HEK293 (cell line): ENCODE data around the gene SPRN.

Experiments used
- BCL11B ChIP-seq: fragments of 450-650 bp; formaldehyde crosslinking; IDR thresholded peaks from 2 replicates; pipeline ENCODE4 v1.5.1; 2016; ENCODE audit warnings: low read depth, missing biosample characterization, missing genetic modification characterization
- EGR2 ChIP-seq: fragments of 450-650 bp; formaldehyde crosslinking; IDR thresholded peaks from 2 replicates; pipeline ENCODE4 v1.5.1; 2016; ENCODE audit warnings: low read depth, missing biosample characterization, missing genetic modification characterization
- GLIS2 ChIP-seq: fragments of 450-650 bp; formaldehyde crosslinking; IDR thresholded peaks from 2 replicates; pipeline ENCODE4 v1.5.1; 2016; ENCODE audit warnings: missing biosample characterization, missing genetic modification characterization
- KLF1 ChIP-seq: fragments of 450-650 bp; formaldehyde crosslinking; IDR thresholded peaks from 2 replicates; pipeline ENCODE4 v1.5.1; 2016; ENCODE audit warnings: missing biosample characterization, missing genetic modification characterization
- KLF10 ChIP-seq: fragments of 450-650 bp; IDR thresholded peaks from 2 replicates; pipeline ENCODE4 v1.5.1; 2018; ENCODE audit warnings: missing biosample characterization, mild to moderate bottlenecking, missing genetic modification characterization
- KLF16 ChIP-seq: fragments of 450-650 bp; formaldehyde crosslinking; IDR thresholded peaks from 2 replicates; pipeline ENCODE4 v1.5.1; 2017; ENCODE audit warnings: missing biosample characterization, missing genetic modification characterization
- KLF7 ChIP-seq: fragments of 450-650 bp; formaldehyde crosslinking; IDR thresholded peaks from 2 replicates; pipeline ENCODE4 v1.5.1; 2016; ENCODE audit warnings: missing biosample characterization, missing genetic modification characterization, borderline replicate concordance
- TCF7L2 ChIP-seq: IDR thresholded peaks from 2 replicates; pipeline ENCODE4 v1.6.1; 2011; ENCODE audit warnings: low read depth, mild to moderate bottlenecking, inconsistent platforms, low read length, moderate library complexity, borderline replicate concordance
- WT1 ChIP-seq: fragments of 450-650 bp; formaldehyde crosslinking; IDR thresholded peaks from 2 replicates; pipeline ENCODE4 v1.5.1; 2016; ENCODE audit warnings: missing biosample characterization, missing genetic modification characterization
- YY2 ChIP-seq: fragments of 450-650 bp; formaldehyde crosslinking; IDR thresholded peaks from 2 replicates; pipeline ENCODE4 v1.5.1; 2016; ENCODE audit warnings: missing biosample characterization, missing genetic modification characterization
- ZBTB17 ChIP-seq: fragments of 450-650 bp; formaldehyde crosslinking; IDR thresholded peaks from 2 replicates; pipeline ENCODE4 v1.5.1; 2016; ENCODE audit warnings: missing biosample characterization, missing genetic modification characterization
- ZBTB20 ChIP-seq: fragments of 450-650 bp; formaldehyde crosslinking; IDR thresholded peaks from 2 replicates; pipeline ENCODE4 v1.5.1; 2016; ENCODE audit warnings: missing biosample characterization, missing genetic modification characterization
- ZBTB7A ChIP-seq: fragments of 450-650 bp; formaldehyde crosslinking; IDR thresholded peaks from 2 replicates; pipeline ENCODE4 v1.5.1; 2016; ENCODE audit warnings: low read depth, missing biosample characterization, missing genetic modification characterization
- ZFP37 ChIP-seq: fragments of 450-650 bp; formaldehyde crosslinking; IDR thresholded peaks from 2 replicates; pipeline ENCODE4 v1.5.1; 2016; ENCODE audit warnings: missing biosample characterization, missing genetic modification characterization
- ZIC2 ChIP-seq: fragments of 450-650 bp; formaldehyde crosslinking; IDR thresholded peaks from 2 replicates; pipeline ENCODE4 v1.5.1; 2016; ENCODE audit warnings: missing biosample characterization, missing genetic modification characterization
- ZNF157 ChIP-seq: fragments of 450-650 bp; formaldehyde crosslinking; IDR thresholded peaks from 2 replicates; pipeline ENCODE4 v1.5.1; 2016; ENCODE audit warnings: missing biosample characterization, missing genetic modification characterization
- ZNF174 ChIP-seq: fragments of 450-650 bp; formaldehyde crosslinking; IDR thresholded peaks from 2 replicates; pipeline ENCODE4 v1.5.0; 2017; ENCODE audit warnings: missing biosample characterization, mild to moderate bottlenecking, missing genetic modification characterization
- ZNF335 ChIP-seq: fragments of 450-650 bp; formaldehyde crosslinking; conservative IDR thresholded peaks from 2 replicates; pipeline ENCODE4 v1.5.1; 2016; ENCODE audit warnings: missing biosample characterization, missing genetic modification characterization
- ZNF350 ChIP-seq: fragments of 450-650 bp; formaldehyde crosslinking; IDR thresholded peaks from 2 replicates; pipeline ENCODE4 v1.5.0; 2017; ENCODE audit warnings: missing biosample characterization, mild to moderate bottlenecking, missing genetic modification characterization
- ZNF37A ChIP-seq: fragments of 450-650 bp; IDR thresholded peaks from 2 replicates; pipeline ENCODE4 v1.5.1; 2018; ENCODE audit warnings: missing biosample characterization, missing genetic modification characterization
- ZNF391 ChIP-seq: fragments of 450-650 bp; formaldehyde crosslinking; IDR thresholded peaks from 2 replicates; pipeline ENCODE4 v1.5.1; 2016; ENCODE audit warnings: low read depth, missing biosample characterization, missing genetic modification characterization, borderline replicate concordance
- ZNF510 ChIP-seq: fragments of 450-650 bp; formaldehyde crosslinking; IDR thresholded peaks from 2 replicates; pipeline ENCODE4 v1.5.1; 2018; ENCODE audit warnings: mild to moderate bottlenecking, missing genetic modification characterization, missing biosample characterization; ENCODE audit not compliant: insufficient replicate concordance
- ZNF521 ChIP-seq: fragments of 450-650 bp; formaldehyde crosslinking; IDR thresholded peaks from 2 replicates; pipeline ENCODE4 v1.5.1; 2017; ENCODE audit warnings: missing biosample characterization, mild to moderate bottlenecking, missing genetic modification characterization
- ZNF529 ChIP-seq: fragments of 450-650 bp; formaldehyde crosslinking; IDR thresholded peaks from 2 replicates; pipeline ENCODE4 v1.5.1; 2017; ENCODE audit warnings: missing genetic modification characterization, missing biosample characterization; ENCODE audit not compliant: insufficient replicate concordance
- ZNF544 ChIP-seq: fragments of 450-650 bp; formaldehyde crosslinking; IDR thresholded peaks from 2 replicates; pipeline ENCODE4 v1.5.0; 2017; ENCODE audit warnings: missing biosample characterization, missing genetic modification characterization
- ZNF555 ChIP-seq: fragments of 450-650 bp; formaldehyde crosslinking; conservative IDR thresholded peaks from 2 replicates; pipeline ENCODE4 v1.5.1; 2017; ENCODE audit warnings: missing biosample characterization, mild to moderate bottlenecking, missing genetic modification characterization, inconsistent platforms
- ZNF624 ChIP-seq: fragments of 450-650 bp; formaldehyde crosslinking; IDR thresholded peaks from 2 replicates; pipeline ENCODE4 v1.5.1; 2017; ENCODE audit warnings: missing biosample characterization, missing genetic modification characterization
- ZSCAN23 ChIP-seq: fragments of 450-650 bp; formaldehyde crosslinking; IDR thresholded peaks from 2 replicates; pipeline ENCODE4 v1.5.1; 2016; ENCODE audit warnings: missing biosample characterization, missing genetic modification characterization
- TF ChIP-seq, protein P1 (sequence below): fragments of 450-650 bp; formaldehyde crosslinking; IDR thresholded peaks from 2 replicates; pipeline ENCODE4 v1.5.1; 2017; ENCODE audit warnings: missing biosample characterization, missing genetic modification characterization
- TF ChIP-seq, protein P2 (sequence below): fragments of 450-650 bp; formaldehyde crosslinking; IDR thresholded peaks from 2 replicates; pipeline ENCODE4 v1.5.1; 2016; ENCODE audit warnings: missing biosample characterization, missing genetic modification characterization
- TF ChIP-seq, protein P3 (sequence below): fragments of 450-650 bp; formaldehyde crosslinking; IDR thresholded peaks from 2 replicates; pipeline ENCODE4 v1.5.1; 2016; ENCODE audit warnings: missing biosample characterization, missing genetic modification characterization
- TF ChIP-seq, protein P4 (sequence below): fragments of 450-650 bp; formaldehyde crosslinking; optimal IDR thresholded peaks from 2 replicates; pipeline ENCODE3; 2016; ENCODE audit warnings: missing biosample characterization, mild to moderate bottlenecking, missing genetic modification characterization
- TF ChIP-seq, protein P5 (sequence below): fragments of 450-650 bp; formaldehyde crosslinking; IDR thresholded peaks from 2 replicates; pipeline ENCODE4 v1.5.1; 2016; ENCODE audit warnings: missing biosample characterization, missing genetic modification characterization

Gene SPRN

DNA sequence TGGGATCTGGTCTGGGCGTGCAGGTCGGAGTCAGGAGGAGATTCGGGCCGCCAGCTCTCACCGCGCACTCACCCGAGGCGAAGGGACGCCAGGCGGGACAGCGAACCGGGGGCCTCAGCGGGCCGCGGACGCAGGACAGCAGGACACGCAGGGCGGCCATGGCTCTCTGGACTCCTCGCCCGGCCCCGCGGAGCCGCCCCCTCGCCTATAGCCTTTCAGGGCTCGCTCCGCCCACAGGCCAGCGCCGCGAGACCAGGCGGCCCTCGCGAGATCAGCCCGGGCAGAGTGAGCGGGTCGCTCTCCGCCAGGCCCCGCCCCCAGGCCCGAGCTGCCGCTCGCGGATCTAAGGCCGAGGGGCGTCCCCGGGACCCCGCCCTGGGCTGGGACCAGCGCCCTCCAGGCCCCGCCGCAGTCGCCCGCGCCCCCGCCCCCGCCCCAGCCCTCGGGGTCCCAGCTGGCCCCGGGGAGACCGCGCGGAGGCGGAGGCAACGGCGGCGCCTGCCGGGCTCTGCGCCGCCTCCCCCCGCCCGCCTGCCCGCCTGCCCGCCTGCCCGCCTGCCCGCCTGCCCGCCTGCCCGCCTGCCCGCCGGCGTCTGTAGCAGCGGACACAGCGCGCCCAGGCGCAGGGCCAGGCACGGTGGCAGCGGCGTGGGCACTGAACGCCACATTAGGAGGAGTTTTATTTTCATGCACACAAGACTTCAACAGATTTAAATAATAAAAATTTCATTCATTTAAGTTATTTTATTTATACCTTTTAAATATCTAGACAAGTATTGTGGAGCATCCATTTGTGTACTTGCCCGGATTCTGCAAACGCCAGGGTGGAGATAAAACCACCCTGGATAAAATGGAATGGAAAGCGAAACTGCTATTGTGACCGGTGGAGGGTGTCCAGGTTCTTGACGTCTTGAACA lies 51.0 kb downstream of the SPRN start, which contains the start of gene ECHS1 (continued):
- TF ChIP-seq WT1 (no peak), KLF7 (tag by site-specific recombination) (peak; percentile 50; the same call in 1 of the 2 replicates), ZNF37A (no peak), ZFP37 (tag by site-specific recombination) (no peak), ZSCAN23 (tag by site-specific recombination) (0 out of 2 replicates have a peak, but pooled peaks have one; percentile 38), ZNF624 (no peak), YY2 (tag by site-specific recombination) (peak; percentile 69), ZBTB7A (tag by site-specific recombination) (peak; percentile 82; the same call in 1 of the 2 replicates), ZNF521 (no peak), TCF7L2 (no peak), ZNF174 (no peak), KLF16 (tag by site-specific recombination) (peak; percentile 97), ZNF529 (tag by site-specific recombination) (no peak), EGR2 (tag by site-specific recombination) (peak; percentile 69), GLIS2 (tag by site-specific recombination) (peak; percentile 31; the same call in 1 of the 2 replicates), ZNF555 (tag by site-specific recombination) (no peak), ZBTB17 (tag by site-specific recombination) (peak; percentile 35; the same call in 1 of the 2 replicates), ZNF544 (tag by site-specific recombination) (no peak), ZIC2 (tag by site-specific recombination) (peak; percentile 29; the same call in 1 of the 2 replicates), ZNF350 (tag by site-specific recombination) (no peak), KLF10 (tag by site-specific recombination) (peak; percentile 53; the same call in 1 of the 2 replicates), KLF1 (peak; percentile 65), ZNF510 (no peak), ZNF335 (tag by site-specific recombination) (peak; percentile 63), BCL11B (peak; percentile 94), ZNF157 (tag by site-specific recombination) (no peak), ZNF391 (tag by site-specific recombination) (0 out of 2 replicates have a peak, but pooled peaks have one; percentile 32), ZBTB20 (tag by site-specific recombination) (no peak; the same call in 1 of the 2 replicates)
- TF ChIP-seq, protein P1, sequence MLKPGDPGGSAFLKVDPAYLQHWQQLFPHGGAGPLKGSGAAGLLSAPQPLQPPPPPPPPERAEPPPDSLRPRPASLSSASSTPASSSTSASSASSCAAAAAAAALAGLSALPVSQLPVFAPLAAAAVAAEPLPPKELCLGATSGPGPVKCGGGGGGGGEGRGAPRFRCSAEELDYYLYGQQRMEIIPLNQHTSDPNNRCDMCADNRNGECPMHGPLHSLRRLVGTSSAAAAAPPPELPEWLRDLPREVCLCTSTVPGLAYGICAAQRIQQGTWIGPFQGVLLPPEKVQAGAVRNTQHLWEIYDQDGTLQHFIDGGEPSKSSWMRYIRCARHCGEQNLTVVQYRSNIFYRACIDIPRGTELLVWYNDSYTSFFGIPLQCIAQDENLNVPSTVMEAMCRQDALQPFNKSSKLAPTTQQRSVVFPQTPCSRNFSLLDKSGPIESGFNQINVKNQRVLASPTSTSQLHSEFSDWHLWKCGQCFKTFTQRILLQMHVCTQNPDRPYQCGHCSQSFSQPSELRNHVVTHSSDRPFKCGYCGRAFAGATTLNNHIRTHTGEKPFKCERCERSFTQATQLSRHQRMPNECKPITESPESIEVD (tag by site-specific recombination), result no peak
- TF ChIP-seq, protein P2, sequence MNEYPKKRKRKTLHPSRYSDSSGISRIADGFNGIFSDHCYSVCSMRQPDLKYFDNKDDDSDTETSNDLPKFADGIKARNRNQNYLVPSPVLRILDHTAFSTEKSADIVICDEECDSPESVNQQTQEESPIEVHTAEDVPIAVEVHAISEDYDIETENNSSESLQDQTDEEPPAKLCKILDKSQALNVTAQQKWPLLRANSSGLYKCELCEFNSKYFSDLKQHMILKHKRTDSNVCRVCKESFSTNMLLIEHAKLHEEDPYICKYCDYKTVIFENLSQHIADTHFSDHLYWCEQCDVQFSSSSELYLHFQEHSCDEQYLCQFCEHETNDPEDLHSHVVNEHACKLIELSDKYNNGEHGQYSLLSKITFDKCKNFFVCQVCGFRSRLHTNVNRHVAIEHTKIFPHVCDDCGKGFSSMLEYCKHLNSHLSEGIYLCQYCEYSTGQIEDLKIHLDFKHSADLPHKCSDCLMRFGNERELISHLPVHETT (tag by site-specific recombination), result no peak
- TF ChIP-seq, protein P3, sequence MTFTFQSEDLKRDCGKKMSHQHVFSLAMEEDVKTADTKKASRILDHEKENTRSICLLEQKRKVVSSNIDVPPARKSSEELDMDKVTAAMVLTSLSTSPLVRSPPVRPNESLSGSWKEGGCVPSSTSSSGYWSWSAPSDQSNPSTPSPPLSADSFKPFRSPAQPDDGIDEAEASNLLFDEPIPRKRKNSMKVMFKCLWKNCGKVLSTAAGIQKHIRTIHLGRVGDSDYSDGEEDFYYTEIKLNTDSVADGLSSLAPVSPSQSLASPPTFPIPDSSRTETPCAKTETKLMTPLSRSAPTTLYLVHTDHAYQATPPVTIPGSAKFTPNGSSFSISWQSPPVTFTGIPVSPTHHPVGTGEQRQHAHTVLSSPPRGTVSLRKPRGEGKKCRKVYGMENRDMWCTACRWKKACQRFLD, result no peak
- TF ChIP-seq, protein P4, sequence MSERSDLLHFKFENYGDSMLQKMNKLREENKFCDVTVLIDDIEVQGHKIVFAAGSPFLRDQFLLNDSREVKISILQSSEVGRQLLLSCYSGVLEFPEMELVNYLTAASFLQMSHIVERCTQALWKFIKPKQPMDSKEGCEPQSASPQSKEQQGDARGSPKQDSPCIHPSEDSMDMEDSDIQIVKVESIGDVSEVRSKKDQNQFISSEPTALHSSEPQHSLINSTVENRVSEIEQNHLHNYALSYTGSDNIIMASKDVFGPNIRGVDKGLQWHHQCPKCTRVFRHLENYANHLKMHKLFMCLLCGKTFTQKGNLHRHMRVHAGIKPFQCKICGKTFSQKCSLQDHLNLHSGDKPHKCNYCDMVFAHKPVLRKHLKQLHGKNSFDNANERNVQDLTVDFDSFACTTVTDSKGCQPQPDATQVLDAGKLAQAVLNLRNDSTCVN, result peak; percentile 74
- TF ChIP-seq, protein P5, sequence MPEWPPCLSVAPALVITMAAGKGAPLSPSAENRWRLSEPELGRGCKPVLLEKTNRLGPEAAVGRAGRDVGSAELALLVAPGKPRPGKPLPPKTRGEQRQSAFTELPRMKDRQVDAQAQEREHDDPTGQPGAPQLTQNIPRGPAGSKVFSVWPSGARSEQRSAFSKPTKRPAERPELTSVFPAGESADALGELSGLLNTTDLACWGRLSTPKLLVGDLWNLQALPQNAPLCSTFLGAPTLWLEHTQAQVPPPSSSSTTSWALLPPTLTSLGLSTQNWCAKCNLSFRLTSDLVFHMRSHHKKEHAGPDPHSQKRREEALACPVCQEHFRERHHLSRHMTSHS (tag by site-specific recombination), result no peak
